HEK293 (cell line): ENCODE data around the gene BAD.

Experiments
- CTCF ChIA-PET: fragments of 350-600 bp; formaldehyde crosslinking; extraction: SDS; loops from one replicate; lab custom pipeline; 2021; ENCODE audit warnings: antibody characterized with exemption; lab: Yijun Ruan, JAX
- POLR2A ChIA-PET: fragments of 300-600 bp; formaldehyde crosslinking; extraction: SDS; loops from one replicate; lab custom pipeline; 2020; ENCODE audit warnings: antibody characterized with exemption, inconsistent platforms; lab: Yijun Ruan, JAX
- H3K27ac ChIP-seq: fragments of 200-500 bp; sonication (Bioruptor generic); 2 replicates; pipeline ENCODE4 v1.5.1; 2014; ENCODE audit warnings: low read depth, low read length, control low read depth, inconsistent platforms; ENCODE audit errors: extremely low read depth
- H3K36me3 ChIP-seq, 2 experiments: fragments of 200-500 bp in 1 of 2; sonication (Bioruptor generic) in 1 of 2; 1 replicate in 1 of 2; 2 replicates in 1 of 2; pipeline ENCODE4 v1.5.1; 2014 to 2017; ENCODE audit warnings: inconsistent platforms in 2 of 2, low read length in 2 of 2; ENCODE audit not compliant: control insufficient read depth in 2 of 2, insufficient read depth in 1 of 2
- H3K4me1 ChIP-seq: fragments of 200-500 bp; sonication (Bioruptor generic); 2 replicates; pipeline ENCODE4 v1.5.1; 2014; ENCODE audit warnings: mild to moderate bottlenecking, low read length, inconsistent platforms; ENCODE audit not compliant: control insufficient read depth, insufficient read depth
- H3K4me3 ChIP-seq: 2 replicates; pipeline ENCODE4 v1.5.1; 2011; ENCODE audit warnings: low read depth, mild to moderate bottlenecking, control low read depth, low read length, moderate library complexity
- H3K9me3 ChIP-seq: fragments of 200-500 bp; sonication (Bioruptor generic); 2 replicates; pipeline ENCODE4 v1.5.1; 2014; ENCODE audit warnings: low read depth, low read length, inconsistent platforms; ENCODE audit not compliant: control insufficient read depth, insufficient read depth
- REPIN1 ChIP-seq: fragments of 450-650 bp; formaldehyde crosslinking; IDR thresholded peaks from 2 replicates; pipeline ENCODE4 v1.5.1; 2017; ENCODE audit warnings: missing biosample characterization, missing genetic modification characterization, low read depth
- YY2 ChIP-seq: fragments of 450-650 bp; formaldehyde crosslinking; IDR thresholded peaks from 2 replicates; pipeline ENCODE4 v1.5.1; 2016; ENCODE audit warnings: missing biosample characterization, missing genetic modification characterization
- ZBTB21 ChIP-seq: fragments of 450-650 bp; formaldehyde crosslinking; IDR thresholded peaks from 2 replicates; pipeline ENCODE4 v1.5.1; 2017; ENCODE audit warnings: missing biosample characterization, missing genetic modification characterization
- ZBTB49 ChIP-seq: fragments of 450-650 bp; formaldehyde crosslinking; IDR thresholded peaks from 2 replicates; pipeline ENCODE4 v1.5.1; 2016; ENCODE audit warnings: missing biosample characterization, missing genetic modification characterization, low read depth
- ZIC2 ChIP-seq: fragments of 450-650 bp; formaldehyde crosslinking; IDR thresholded peaks from 2 replicates; pipeline ENCODE4 v1.5.1; 2016; ENCODE audit warnings: missing biosample characterization, missing genetic modification characterization
- ZNF146 ChIP-seq: fragments of 450-650 bp; formaldehyde crosslinking; IDR thresholded peaks from 2 replicates; pipeline ENCODE4 v1.5.1; 2016; ENCODE audit warnings: missing biosample characterization, missing genetic modification characterization
- ZNF169 ChIP-seq: fragments of 450-650 bp; formaldehyde crosslinking; IDR thresholded peaks from 2 replicates; pipeline ENCODE4 v1.5.1; 2016; ENCODE audit warnings: missing biosample characterization, missing genetic modification characterization
- ZNF19 ChIP-seq: fragments of 450-650 bp; formaldehyde crosslinking; IDR thresholded peaks from 2 replicates; pipeline ENCODE4; 2016; ENCODE audit warnings: missing biosample characterization, missing genetic modification characterization, low read depth
- ZNF2 ChIP-seq: fragments of 450-650 bp; formaldehyde crosslinking; IDR thresholded peaks from 2 replicates; pipeline ENCODE4 v1.5.1; 2016; ENCODE audit warnings: missing biosample characterization, missing genetic modification characterization
- ZNF211 ChIP-seq: fragments of 450-650 bp; formaldehyde crosslinking; IDR thresholded peaks from 2 replicates; pipeline ENCODE4 v1.5.1; 2016; ENCODE audit warnings: low read depth, missing biosample characterization, missing genetic modification characterization
- ZNF302 ChIP-seq: fragments of 450-650 bp; formaldehyde crosslinking; IDR thresholded peaks from 2 replicates; pipeline ENCODE4 v1.5.1; 2016; ENCODE audit warnings: missing biosample characterization, missing genetic modification characterization, low read depth
- ZNF324 ChIP-seq: fragments of 450-650 bp; formaldehyde crosslinking; IDR thresholded peaks from 2 replicates; pipeline ENCODE4 v1.5.1; 2016; ENCODE audit warnings: missing biosample characterization, missing genetic modification characterization
- ZNF37A ChIP-seq: fragments of 450-650 bp; IDR thresholded peaks from 2 replicates; pipeline ENCODE4 v1.5.1; 2018; ENCODE audit warnings: missing biosample characterization, missing genetic modification characterization
- ZNF514 ChIP-seq: fragments of 450-650 bp; formaldehyde crosslinking; IDR thresholded peaks from 2 replicates; pipeline ENCODE4 v1.5.1; 2016; ENCODE audit warnings: missing biosample characterization, missing genetic modification characterization
- ZNF560 ChIP-seq: fragments of 450-650 bp; formaldehyde crosslinking; IDR thresholded peaks from 2 replicates; pipeline ENCODE4 v1.5.1; 2017; ENCODE audit warnings: missing biosample characterization, missing genetic modification characterization, borderline replicate concordance
- ZNF585B ChIP-seq: fragments of 450-650 bp; formaldehyde crosslinking; IDR thresholded peaks from 2 replicates; pipeline ENCODE4 v1.5.1; 2016; ENCODE audit warnings: missing biosample characterization, missing genetic modification characterization
- ZNF677 ChIP-seq: fragments of 450-650 bp; IDR thresholded peaks from 2 replicates; pipeline ENCODE4 v1.5.0; 2018; ENCODE audit warnings: missing biosample characterization, mild to moderate bottlenecking, missing genetic modification characterization, moderate library complexity
- ZNF701 ChIP-seq: fragments of 450-650 bp; formaldehyde crosslinking; IDR thresholded peaks from 2 replicates; pipeline ENCODE4 v1.5.1; 2016; ENCODE audit warnings: missing biosample characterization, missing genetic modification characterization
- ZNF768 ChIP-seq: fragments of 450-650 bp; formaldehyde crosslinking; IDR thresholded peaks from 2 replicates; pipeline ENCODE4 v1.5.1; 2018; ENCODE audit warnings: missing biosample characterization, mild to moderate bottlenecking, missing genetic modification characterization
- ZNF830 ChIP-seq: fragments of 450-650 bp; IDR thresholded peaks from 2 replicates; pipeline ENCODE4 v1.5.0; 2018; ENCODE audit warnings: missing biosample characterization, missing genetic modification characterization, low read depth, mild to moderate bottlenecking, moderate library complexity
- TF ChIP-seq, protein P1 (sequence below): fragments of 450-650 bp; IDR thresholded peaks from 2 replicates; pipeline ENCODE4 v1.5.1; 2018; ENCODE audit warnings: missing biosample characterization, mild to moderate bottlenecking, missing genetic modification characterization
- TF ChIP-seq, protein P2 (sequence below): fragments of 450-650 bp; formaldehyde crosslinking; IDR thresholded peaks from 2 replicates; pipeline ENCODE4 v1.5.1; 2016; ENCODE audit warnings: missing biosample characterization, missing genetic modification characterization
- TF ChIP-seq, protein P3 (sequence below): fragments of 450-650 bp; formaldehyde crosslinking; IDR thresholded peaks from 2 replicates; pipeline ENCODE4 v1.5.1; 2016; ENCODE audit warnings: missing biosample characterization, missing genetic modification characterization
- TF ChIP-seq, protein P4 (sequence below): fragments of 450-650 bp; formaldehyde crosslinking; IDR thresholded peaks from 2 replicates; pipeline ENCODE4 v1.5.1; 2016; ENCODE audit warnings: missing biosample characterization, missing genetic modification characterization

The BAD gene

DNA sequence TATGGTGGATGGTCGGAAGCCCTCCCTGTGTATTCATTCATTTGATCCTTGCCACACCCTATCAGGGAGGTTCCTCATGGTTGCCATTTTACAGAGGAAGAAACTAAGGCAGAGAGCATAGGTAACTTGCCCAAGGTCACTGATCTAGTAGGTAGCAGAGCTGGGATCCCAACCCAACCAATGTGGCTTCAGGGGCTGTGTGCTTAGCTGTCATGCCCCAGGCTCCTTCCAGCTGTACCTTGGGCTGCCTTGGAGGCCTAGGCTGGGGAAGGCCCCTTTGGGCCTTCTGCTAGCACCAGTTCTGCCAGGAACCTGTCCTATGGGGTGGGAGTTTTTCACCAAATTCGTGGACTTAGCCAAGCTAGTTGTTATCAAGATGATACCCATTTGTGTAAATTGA is 8.6 kb downstream of the BAD start:
- ChIA-PET CTCF (interaction anchor here (1.0 to 1.8 kb wide), 7 partner anchors 9 to 69 kb away, joined by 3 to 9 read pairs (median 3); partner anchors contain the start of gene PLCB3), POLR2A (interaction anchor here (0.7 to 1.1 kb wide), 3 partner anchors 9 to 70 kb away, joined by 3 read pairs; partner anchors contain the start of gene BAD)
- Histone ChIP-seq H3K36me3 (peaks cover 0 to 45% of the 10 kb centered on the region in 2 experiments; a peak in 2 of 3 replicates), H3K4me1 (no peaks in the 10 kb centered on the region), H3K9me3 (no peaks in the 10 kb centered on the region), H3K4me3 (no peak overlapping the region), H3K27ac (no peak overlapping the region)
- TF ChIP-seq, protein P1, sequence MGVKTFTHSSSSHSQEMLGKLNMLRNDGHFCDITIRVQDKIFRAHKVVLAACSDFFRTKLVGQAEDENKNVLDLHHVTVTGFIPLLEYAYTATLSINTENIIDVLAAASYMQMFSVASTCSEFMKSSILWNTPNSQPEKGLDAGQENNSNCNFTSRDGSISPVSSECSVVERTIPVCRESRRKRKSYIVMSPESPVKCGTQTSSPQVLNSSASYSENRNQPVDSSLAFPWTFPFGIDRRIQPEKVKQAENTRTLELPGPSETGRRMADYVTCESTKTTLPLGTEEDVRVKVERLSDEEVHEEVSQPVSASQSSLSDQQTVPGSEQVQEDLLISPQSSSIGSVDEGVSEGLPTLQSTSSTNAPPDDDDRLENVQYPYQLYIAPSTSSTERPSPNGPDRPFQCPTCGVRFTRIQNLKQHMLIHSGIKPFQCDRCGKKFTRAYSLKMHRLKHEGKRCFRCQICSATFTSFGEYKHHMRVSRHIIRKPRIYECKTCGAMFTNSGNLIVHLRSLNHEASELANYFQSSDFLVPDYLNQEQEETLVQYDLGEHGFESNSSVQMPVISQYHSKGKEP (tag by site-specific recombination) = no peak
- TF ChIP-seq, protein P2, sequence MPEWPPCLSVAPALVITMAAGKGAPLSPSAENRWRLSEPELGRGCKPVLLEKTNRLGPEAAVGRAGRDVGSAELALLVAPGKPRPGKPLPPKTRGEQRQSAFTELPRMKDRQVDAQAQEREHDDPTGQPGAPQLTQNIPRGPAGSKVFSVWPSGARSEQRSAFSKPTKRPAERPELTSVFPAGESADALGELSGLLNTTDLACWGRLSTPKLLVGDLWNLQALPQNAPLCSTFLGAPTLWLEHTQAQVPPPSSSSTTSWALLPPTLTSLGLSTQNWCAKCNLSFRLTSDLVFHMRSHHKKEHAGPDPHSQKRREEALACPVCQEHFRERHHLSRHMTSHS (tag by site-specific recombination) = no peak
- TF ChIP-seq ZNF2 (tag by site-specific recombination) (no peak), ZNF701 (tag by site-specific recombination) (no peak), ZIC2 (tag by site-specific recombination) (no peak), ZNF169 (tag by site-specific recombination) (no peak), ZNF677 (tag by site-specific recombination) (no peak), ZBTB49 (tag by site-specific recombination) (no peak), ZNF211 (tag by site-specific recombination) (no peak), ZNF830 (tag by site-specific recombination) (no peak), ZNF514 (tag by site-specific recombination) (no peak), ZNF560 (no peak), ZNF324 (tag by site-specific recombination) (no peak), ZNF585B (no peak), REPIN1 (no peak), ZBTB21 (tag by site-specific recombination) (no peak), YY2 (no peak)

DNA sequence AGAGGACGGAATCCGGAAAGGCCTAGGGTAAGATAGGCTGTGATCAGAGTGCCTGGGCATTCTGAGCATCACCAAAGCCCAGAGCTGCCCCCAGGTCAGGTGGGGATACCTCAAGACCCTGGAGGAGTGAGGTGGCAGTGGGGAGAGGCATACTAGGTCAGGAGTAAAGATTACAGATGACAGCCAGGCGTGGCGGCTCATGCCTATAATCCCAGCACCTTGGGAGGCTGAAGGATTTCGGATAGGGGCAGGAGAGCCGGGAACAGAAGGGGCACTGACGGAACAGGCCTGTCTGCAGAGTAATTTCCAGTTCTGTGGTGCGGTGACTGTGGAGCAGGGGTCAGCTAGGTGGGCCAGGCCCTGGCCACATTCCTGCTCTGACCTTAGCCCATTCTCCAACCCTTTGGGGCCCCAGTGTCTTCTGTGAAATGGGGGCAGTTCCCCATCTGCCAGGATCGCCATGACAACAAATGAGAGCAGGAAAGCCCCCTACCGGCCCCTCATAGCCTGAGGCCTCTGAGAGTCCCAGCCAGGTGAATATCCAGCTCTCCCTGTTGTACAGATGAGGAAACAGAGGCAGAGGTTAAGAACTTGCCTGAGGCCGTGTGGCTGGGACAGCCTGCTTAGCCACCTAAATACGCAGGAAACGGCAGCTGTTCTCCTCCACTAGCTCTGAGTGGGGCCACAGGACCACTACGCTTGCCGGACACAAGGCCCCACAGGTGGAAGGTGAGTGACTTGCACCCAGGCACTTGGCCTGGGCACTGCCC is 9.2 kb downstream of the BAD start:
- Histone ChIP-seq H3K27ac (no peak overlapping the region), H3K4me3 (no peak overlapping the region), H3K4me1 (no peaks in the 10 kb centered on the region), H3K36me3 (peaks cover 0 to 45% of the 10 kb centered on the region in 2 experiments; a peak in 2 of 3 replicates), H3K9me3 (no peaks in the 10 kb centered on the region)
- ChIA-PET CTCF (interaction anchor here (0.6 to 1.8 kb wide), 9 partner anchors 10 to 364 kb away, joined by 3 to 9 read pairs (median 4); partner anchors contain the start of gene PLCB3), POLR2A (interaction anchor here (0.7 to 1.1 kb wide), 4 partner anchors 9 to 70 kb away, joined by 3 read pairs; partner anchors contain the start of gene BAD)
- TF ChIP-seq, protein P3, sequence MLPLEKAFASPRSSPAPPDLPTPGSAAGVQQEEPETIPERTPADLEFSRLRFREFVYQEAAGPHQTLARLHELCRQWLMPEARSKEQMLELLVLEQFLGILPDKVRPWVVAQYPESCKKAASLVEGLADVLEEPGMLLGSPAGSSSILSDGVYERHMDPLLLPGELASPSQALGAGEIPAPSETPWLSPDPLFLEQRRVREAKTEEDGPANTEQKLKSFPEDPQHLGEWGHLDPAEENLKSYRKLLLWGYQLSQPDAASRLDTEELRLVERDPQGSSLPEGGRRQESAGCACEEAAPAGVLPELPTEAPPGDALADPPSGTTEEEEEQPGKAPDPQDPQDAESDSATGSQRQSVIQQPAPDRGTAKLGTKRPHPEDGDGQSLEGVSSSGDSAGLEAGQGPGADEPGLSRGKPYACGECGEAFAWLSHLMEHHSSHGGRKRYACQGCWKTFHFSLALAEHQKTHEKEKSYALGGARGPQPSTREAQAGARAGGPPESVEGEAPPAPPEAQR (tag by site-specific recombination) = no peak
- TF ChIP-seq ZNF677 (tag by site-specific recombination) (no peak), ZNF768 (tag by site-specific recombination) (no peak), ZNF37A (tag by site-specific recombination) (no peak), ZNF302 (tag by site-specific recombination) (no peak), ZNF19 (tag by site-specific recombination) (no peak), ZNF146 (tag by site-specific recombination) (no peak)
- TF ChIP-seq, protein P4, sequence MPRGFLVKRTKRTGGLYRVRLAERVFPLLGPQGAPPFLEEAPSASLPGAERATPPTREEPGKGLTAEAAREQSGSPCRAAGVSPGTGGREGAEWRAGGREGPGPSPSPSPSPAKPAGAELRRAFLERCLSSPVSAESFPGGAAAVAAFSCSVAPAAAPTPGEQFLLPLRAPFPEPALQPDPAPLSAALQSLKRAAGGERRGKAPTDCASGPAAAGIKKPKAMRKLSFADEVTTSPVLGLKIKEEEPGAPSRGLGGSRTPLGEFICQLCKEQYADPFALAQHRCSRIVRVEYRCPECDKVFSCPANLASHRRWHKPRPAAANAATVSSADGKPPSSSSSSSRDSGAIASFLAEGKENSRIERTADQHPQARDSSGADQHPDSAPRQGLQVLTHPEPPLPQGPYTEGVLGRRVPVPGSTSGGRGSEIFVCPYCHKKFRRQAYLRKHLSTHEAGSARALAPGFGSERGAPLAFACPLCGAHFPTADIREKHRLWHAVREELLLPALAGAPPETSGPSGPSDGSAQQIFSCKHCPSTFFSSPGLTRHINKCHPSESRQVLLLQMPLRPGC (tag by site-specific recombination) = no peak
